Effector memory CD8-positive, alpha-beta T cell (primary cell): ENCODE measurements around the gene MACROD2.

Experiments
- ATAC-seq: fragments of 150-1000 bp; cut with Tn5 transposase; replicated peaks from 2 replicates; pipeline ENCODE4 v1.10.0; 2021; ENCODE audit warnings: mild to moderate bottlenecking, moderate library complexity
- DNase-seq, 3 experiments: peaks; one replicate each; pipeline ENCODE4 v3.0.0; 2021
- H3K27ac Mint-ChIP-seq, 2 donors: one replicate each; pipeline ENCODE4 v1.8.0; 2022; ENCODE audit warnings: mild to moderate bottlenecking in 2 of 2, mixed read lengths in 2 of 2, moderate library complexity in 2 of 2
- H3K27me3 Mint-ChIP-seq, 2 donors: one replicate each; pipeline ENCODE4 v1.8.0; 2022; ENCODE audit warnings: mixed read lengths in 2 of 2
- H3K36me3 Mint-ChIP-seq: one replicate; pipeline ENCODE4 v1.8.0; 2022; ENCODE audit warnings: mild to moderate bottlenecking, moderate library complexity, mixed read lengths; ENCODE audit not compliant: insufficient read depth
- H3K4me1 Mint-ChIP-seq, 2 donors: one replicate each; pipeline ENCODE4 v1.8.0; 2022; ENCODE audit warnings: low read depth in 2 of 2, mixed read lengths in 2 of 2
- H3K4me3 Mint-ChIP-seq, 2 donors: one replicate each; pipeline ENCODE4 v1.8.0; 2022; ENCODE audit warnings: mild to moderate bottlenecking in 2 of 2, mixed read lengths in 2 of 2, moderate library complexity in 2 of 2
- H3K9me3 Mint-ChIP-seq, 2 donors: one replicate each; pipeline ENCODE4 v1.8.0; 2022; ENCODE audit warnings: mixed read lengths in 2 of 2

MACROD2 gene

GRCh38 chr20:15889514-15890256 lies 1894.4 kb downstream of the MACROD2 start:
- no peak for ATAC-seq
- H3K4me3 Mint-ChIP-seq, result no peak overlapping the region
- DNase-seq, result no peak
- no peak overlapping the region for H3K27ac Mint-ChIP-seq
- H3K4me1 Mint-ChIP-seq, result no peaks in the 10 kb centered on the region
- no peaks in the 10 kb centered on the region for H3K36me3 Mint-ChIP-seq
- H3K27me3 Mint-ChIP-seq, result no peaks in the 10 kb centered on the region
- peaks cover 9 to 21% of the 10 kb centered on the region in 2 donors for H3K9me3 Mint-ChIP-seq

- H3K9me3 Mint-ChIP-seq, result peaks cover 14 to 24% of the 10 kb centered on the region in 2 donors
- no peak overlapping the region for H3K27ac Mint-ChIP-seq
- ATAC-seq, result no peak
- H3K36me3 Mint-ChIP-seq, result no peaks in the 10 kb centered on the region
- no peak for DNase-seq
- peaks cover 0 to 3% of the 10 kb centered on the region in 2 donors for H3K4me1 Mint-ChIP-seq
- H3K27me3 Mint-ChIP-seq, result no peaks in the 10 kb centered on the region
- H3K4me3 Mint-ChIP-seq, result no peak overlapping the region
These were observed 1895.2 kb downstream of the MACROD2 start for GRCh38 chr20:15890407-15890982.

- Mint-ChIP-seq H3K27ac (no peak overlapping the region), H3K9me3 (peaks cover 14 to 17% of the 10 kb centered on the region in 2 donors), H3K27me3 (no peaks in the 10 kb centered on the region), H3K36me3 (no peaks in the 10 kb centered on the region), H3K4me1 (peaks cover 0 to 3% of the 10 kb centered on the region in 2 donors), H3K4me3 (no peak overlapping the region)
- ATAC-seq (no peak), DNase-seq (no peak)
These were observed 1899.8 kb downstream of the MACROD2 start for GRCh38 chr20:15895126-15895525.

- Mint-ChIP-seq H3K27me3 (no peaks in the 10 kb centered on the region), H3K4me3 (no peak overlapping the region), H3K36me3 (no peaks in the 10 kb centered on the region), H3K4me1 (peaks cover 0 to 3% of the 10 kb centered on the region in 2 donors), H3K9me3 (peaks cover 14 to 17% of the 10 kb centered on the region in 2 donors), H3K27ac (no peak overlapping the region)
- DNase-seq (no peak), ATAC-seq (no peak)
These were observed 1900.3 kb downstream of the MACROD2 start for GRCh38 chr20:15895560-15896084.

GRCh38 chr20:15899967-15900366 lies 1904.7 kb downstream of the MACROD2 start:
- Mint-ChIP-seq H3K27ac (no peak overlapping the region), H3K36me3 (no peaks in the 10 kb centered on the region), H3K4me3 (no peak overlapping the region), H3K9me3 (peaks cover 14 to 19% of the 10 kb centered on the region in 2 donors), H3K27me3 (no peaks in the 10 kb centered on the region), H3K4me1 (peaks cover 0 to 3% of the 10 kb centered on the region in 2 donors)
- no peak for DNase-seq
- ATAC-seq, result no peak

- Mint-ChIP-seq H3K9me3 (peaks cover 10 to 15% of the 10 kb centered on the region in 2 donors), H3K27me3 (no peaks in the 10 kb centered on the region), H3K27ac (no peak overlapping the region), H3K4me3 (no peak overlapping the region), H3K4me1 (no peaks in the 10 kb centered on the region), H3K36me3 (no peaks in the 10 kb centered on the region)
- DNase-seq, result no peak
- no peak for ATAC-seq
These were observed 1905.1 kb downstream of the MACROD2 start for GRCh38 chr20:15900443-15900842.

- H3K4me1 Mint-ChIP-seq, result no peaks in the 10 kb centered on the region
- H3K9me3 Mint-ChIP-seq, result peaks cover 10 to 15% of the 10 kb centered on the region in 2 donors
- ATAC-seq (no peak), DNase-seq (no peak)
- no peaks in the 10 kb centered on the region for H3K27me3 Mint-ChIP-seq
- no peak overlapping the region for H3K27ac Mint-ChIP-seq
- no peaks in the 10 kb centered on the region for H3K36me3 Mint-ChIP-seq
- no peak overlapping the region for H3K4me3 Mint-ChIP-seq
These were observed 1907.2 kb downstream of the MACROD2 start for GRCh38 chr20:15902493-15902892.

GRCh38 chr20:15905661-15906060 lies 1910.3 kb downstream of the MACROD2 start:
- Mint-ChIP-seq H3K4me3 (no peak overlapping the region), H3K27me3 (no peaks in the 10 kb centered on the region), H3K27ac (no peak overlapping the region), H3K36me3 (no peaks in the 10 kb centered on the region), H3K9me3 (peaks cover 10 to 26% of the 10 kb centered on the region in 2 donors), H3K4me1 (no peaks in the 10 kb centered on the region)
- DNase-seq (no peak), ATAC-seq (no peak)

GRCh38 chr20:15909995-15910394 lies 1914.7 kb downstream of the MACROD2 start:
- no peaks in the 10 kb centered on the region for H3K36me3 Mint-ChIP-seq
- H3K9me3 Mint-ChIP-seq, result peaks cover 3 to 11% of the 10 kb centered on the region in 2 donors
- H3K27me3 Mint-ChIP-seq, result no peaks in the 10 kb centered on the region
- ATAC-seq, result no peak
- no peak overlapping the region for H3K27ac Mint-ChIP-seq
- no peak overlapping the region for H3K4me3 Mint-ChIP-seq
- DNase-seq, result no peak
- H3K4me1 Mint-ChIP-seq, result no peaks in the 10 kb centered on the region

- Mint-ChIP-seq H3K4me1 (no peaks in the 10 kb centered on the region), H3K27me3 (no peaks in the 10 kb centered on the region), H3K36me3 (no peaks in the 10 kb centered on the region), H3K4me3 (no peak overlapping the region), H3K27ac (no peak overlapping the region), H3K9me3 (peaks cover 3 to 19% of the 10 kb centered on the region in 2 donors)
- ATAC-seq (no peak), DNase-seq (no peak)
These were observed 1916.3 kb downstream of the MACROD2 start for GRCh38 chr20:15911581-15911980.

- no peak for ATAC-seq
- Mint-ChIP-seq H3K27ac (no peak overlapping the region), H3K4me3 (no peak overlapping the region), H3K4me1 (no peaks in the 10 kb centered on the region), H3K36me3 (no peaks in the 10 kb centered on the region), H3K27me3 (no peaks in the 10 kb centered on the region), H3K9me3 (peaks cover 3 to 13% of the 10 kb centered on the region in 2 donors)
- no peak for DNase-seq
These were observed 1918.2 kb downstream of the MACROD2 start for GRCh38 chr20:15913391-15914025.

GRCh38 chr20:15916623-15917022 lies 1921.3 kb downstream of the MACROD2 start:
- ATAC-seq (no peak), DNase-seq (no peak)
- no peak overlapping the region for H3K4me3 Mint-ChIP-seq
- no peak overlapping the region for H3K27ac Mint-ChIP-seq
- no peaks in the 10 kb centered on the region for H3K36me3 Mint-ChIP-seq
- H3K27me3 Mint-ChIP-seq, result no peaks in the 10 kb centered on the region
- H3K9me3 Mint-ChIP-seq, result peaks cover 9 to 16% of the 10 kb centered on the region in 2 donors
- H3K4me1 Mint-ChIP-seq, result no peaks in the 10 kb centered on the region

GRCh38 chr20:15917283-15917682 lies 1922.0 kb downstream of the MACROD2 start:
- H3K4me3 Mint-ChIP-seq, result no peak overlapping the region
- ATAC-seq (no peak), DNase-seq (no peak)
- H3K27me3 Mint-ChIP-seq, result no peaks in the 10 kb centered on the region
- H3K27ac Mint-ChIP-seq, result no peak overlapping the region
- H3K9me3 Mint-ChIP-seq, result peaks cover 10 to 19% of the 10 kb centered on the region in 2 donors
- no peaks in the 10 kb centered on the region for H3K36me3 Mint-ChIP-seq
- no peaks in the 10 kb centered on the region for H3K4me1 Mint-ChIP-seq
